ENCODE data around the gene SULT1E1.

GRCh38 chr4:69830560-69831269, 29.2 kb downstream of the SULT1E1 start:
- no peak for TF ChIP-seq CTCF (IDR thresholded peaks at IDR 0.05; ENCODE audit: insufficient read depth, low read depth, low read length)
- no peak for TF ChIP-seq EZH2 (IDR thresholded peaks at IDR 0.05; ENCODE audit: insufficient read depth, low read length)
